HG02885 (cell line): ENCODE data around the gene CCL22.
A peak's percentile ranks its signal among the peaks of the same experiment; 100 is the strongest.

Experiments
- ATAC-seq: cut with Tn5 transposase; IDR thresholded peaks from one replicate; pipeline ENCODE4 v1.9.1; 2021; ENCODE audit warnings: mild to moderate bottlenecking; ENCODE audit not compliant: unreplicated experiment, poor library complexity

CCL22 gene

GRCh38 chr16:57345666-57346204 lies 12.8 kb upstream of the CCL22 start:
- ATAC-seq = no peak

GRCh38 chr16:57347858-57348257 lies 10.7 kb upstream of the CCL22 start:
- ATAC-seq = no peak

- ATAC-seq = no peak
These were observed 10.3 kb upstream of the CCL22 start for GRCh38 chr16:57348327-57348726.

DNA sequence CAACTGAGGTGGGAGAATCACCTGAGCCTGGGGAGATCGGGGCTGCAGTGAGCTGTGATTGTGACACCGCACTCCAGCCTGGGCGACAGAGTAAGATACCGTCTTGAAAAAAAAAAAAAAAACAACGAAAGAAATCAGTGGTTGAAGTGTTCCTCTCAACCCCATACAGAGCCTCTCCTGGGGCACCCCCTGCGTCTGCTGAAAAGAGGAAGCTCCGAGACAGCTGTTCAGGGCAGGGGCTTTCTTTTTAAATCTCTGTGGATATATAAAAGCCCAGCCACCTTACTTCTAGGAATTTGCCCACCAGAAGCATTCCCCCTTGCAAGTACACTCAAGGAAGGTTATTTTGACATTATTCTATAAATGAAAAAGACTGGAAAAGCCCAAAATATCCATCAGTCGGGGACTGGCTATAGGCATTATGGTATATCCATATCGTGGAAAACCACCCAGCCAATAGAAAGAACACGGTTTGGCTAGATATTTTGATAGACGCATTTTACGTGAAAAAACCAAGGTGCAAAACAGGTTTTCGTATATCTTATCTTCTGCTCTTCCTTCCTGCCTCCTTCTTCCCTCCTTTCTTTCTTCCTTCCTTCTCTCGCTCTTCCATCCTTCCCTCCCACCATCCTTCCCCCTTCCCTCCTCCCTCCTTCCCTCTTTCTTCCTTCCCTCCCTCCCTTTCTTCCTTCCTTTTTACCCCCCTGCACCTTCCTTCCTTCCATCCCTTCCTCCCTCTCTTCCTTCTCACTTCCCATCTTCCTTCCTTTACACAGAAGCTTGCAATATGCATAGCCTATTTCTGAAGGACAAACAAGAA lies 9.2 kb upstream of the CCL22 start:
- peak; percentile 94 for ATAC-seq

- no peak for ATAC-seq
These were observed 5.9 kb upstream of the CCL22 start for GRCh38 chr16:57352636-57353047.

DNA sequence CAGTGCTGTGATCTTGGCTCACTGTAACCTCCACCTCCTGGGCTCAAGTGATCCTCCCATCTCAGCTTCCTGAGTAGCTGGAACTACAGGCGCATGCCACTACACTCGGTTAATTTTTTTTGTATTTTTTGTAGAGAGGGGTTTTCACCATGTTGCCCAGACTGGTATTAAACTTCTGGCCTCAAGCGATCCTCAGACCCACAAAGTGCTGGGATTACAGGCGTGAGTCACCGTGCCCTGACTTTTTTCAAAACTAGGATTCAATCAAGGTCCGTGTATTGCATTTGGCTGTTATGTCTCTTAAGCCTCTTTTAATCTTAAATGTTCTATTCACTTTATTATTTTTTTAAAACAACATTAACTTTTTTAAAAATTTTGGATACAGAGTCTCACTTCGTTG lies 4.3 kb upstream of the CCL22 start:
- ATAC-seq = no peak

DNA sequence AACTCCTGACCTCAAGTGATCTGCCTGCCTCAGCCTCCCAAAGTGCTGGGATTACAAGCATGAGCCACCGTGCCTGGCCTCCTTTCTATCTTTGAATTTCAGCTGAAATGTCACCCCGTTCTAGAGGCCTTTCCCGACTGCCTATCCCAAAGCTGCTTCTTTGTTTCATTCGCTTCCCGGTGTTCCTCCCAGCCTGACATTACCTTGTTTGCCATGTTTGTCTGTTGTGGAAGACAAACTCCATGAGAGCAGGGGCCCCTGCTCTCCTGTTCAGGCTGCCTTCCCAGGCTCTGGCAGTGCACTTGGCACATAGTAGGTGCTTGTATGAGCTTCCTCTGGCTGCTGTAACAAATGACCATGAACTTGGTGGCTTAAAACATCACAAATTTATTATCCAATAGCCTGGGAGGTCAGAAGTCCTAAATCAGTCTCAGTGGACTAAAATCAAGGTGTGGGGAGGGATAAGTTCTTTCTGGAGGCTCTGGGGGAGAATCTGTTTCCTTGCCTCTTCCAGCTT lies 2.6 kb upstream of the CCL22 start:
- ATAC-seq = no peak

GRCh38 chr16:57356547-57356946 lies 2.0 kb upstream of the CCL22 start:
- ATAC-seq = no peak

- ATAC-seq = peak; percentile 64
These were observed 1.1 kb upstream of the CCL22 start for GRCh38 chr16:57357330-57358085.

- ATAC-seq = peak; percentile 8
These were observed 530 bp upstream of the CCL22 start for GRCh38 chr16:57358086-57358420.

DNA sequence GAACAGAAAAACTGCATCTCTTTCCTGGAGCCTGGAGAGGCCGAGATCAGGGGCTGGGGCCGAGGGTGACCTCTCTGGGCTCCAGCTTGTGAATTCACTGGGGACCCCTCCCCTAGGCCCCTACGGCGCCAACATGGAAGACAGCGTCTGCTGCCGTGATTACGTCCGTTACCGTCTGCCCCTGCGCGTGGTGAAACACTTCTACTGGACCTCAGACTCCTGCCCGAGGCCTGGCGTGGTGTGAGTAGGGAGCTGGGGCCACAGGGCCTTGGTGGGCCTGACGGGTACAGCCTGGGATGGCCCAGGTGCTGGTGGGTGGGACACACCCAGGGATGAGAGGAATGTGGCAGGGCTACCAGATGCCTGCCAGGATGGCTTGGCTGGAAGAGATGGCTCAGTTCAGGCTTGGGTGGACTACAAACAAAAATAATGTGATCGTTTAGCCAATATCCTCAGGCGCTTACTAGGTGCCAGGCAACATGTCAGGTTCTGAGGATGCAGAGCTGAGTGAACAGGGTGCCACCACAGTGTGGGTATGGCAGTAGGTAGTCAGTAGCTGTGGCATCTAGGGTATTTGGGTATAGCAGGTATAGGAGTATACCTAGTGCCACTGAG lies 1.8 kb downstream of the CCL22 start:
- no peak for ATAC-seq

- no peak for ATAC-seq
These were observed 2.8 kb downstream of the CCL22 start for GRCh38 chr16:57361404-57361803.

GRCh38 chr16:57364143-57364542 lies 5.6 kb downstream of the CCL22 start:
- no peak for ATAC-seq

DNA sequence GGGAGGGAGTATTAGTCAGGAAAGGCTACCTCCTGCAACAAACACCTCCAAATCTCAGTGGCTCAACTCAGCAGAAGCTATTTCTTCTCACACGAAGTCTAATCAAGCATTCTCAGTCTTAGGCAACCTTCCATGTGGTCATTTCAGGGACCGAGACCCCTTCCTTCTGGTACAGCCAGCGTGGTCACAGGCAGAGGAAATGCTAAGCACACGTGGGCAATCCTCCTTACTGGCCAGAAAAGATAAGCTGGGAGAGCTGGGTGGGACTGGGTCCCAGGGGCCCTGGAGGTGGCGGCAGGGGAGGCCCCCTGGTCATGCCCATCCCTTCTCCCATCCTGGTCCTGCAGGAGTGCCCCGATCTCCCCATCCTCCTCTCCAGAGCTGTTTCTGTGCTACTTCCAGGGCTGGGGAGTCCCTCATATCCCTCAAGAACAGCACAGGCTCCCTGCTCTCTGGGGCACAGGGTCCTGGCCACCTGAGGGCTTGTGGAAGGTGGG lies 8.0 kb downstream of the CCL22 start:
- ATAC-seq = no peak

GRCh38 chr16:57367116-57367752 lies 8.7 kb downstream of the CCL22 start:
- ATAC-seq = no peak

DNA sequence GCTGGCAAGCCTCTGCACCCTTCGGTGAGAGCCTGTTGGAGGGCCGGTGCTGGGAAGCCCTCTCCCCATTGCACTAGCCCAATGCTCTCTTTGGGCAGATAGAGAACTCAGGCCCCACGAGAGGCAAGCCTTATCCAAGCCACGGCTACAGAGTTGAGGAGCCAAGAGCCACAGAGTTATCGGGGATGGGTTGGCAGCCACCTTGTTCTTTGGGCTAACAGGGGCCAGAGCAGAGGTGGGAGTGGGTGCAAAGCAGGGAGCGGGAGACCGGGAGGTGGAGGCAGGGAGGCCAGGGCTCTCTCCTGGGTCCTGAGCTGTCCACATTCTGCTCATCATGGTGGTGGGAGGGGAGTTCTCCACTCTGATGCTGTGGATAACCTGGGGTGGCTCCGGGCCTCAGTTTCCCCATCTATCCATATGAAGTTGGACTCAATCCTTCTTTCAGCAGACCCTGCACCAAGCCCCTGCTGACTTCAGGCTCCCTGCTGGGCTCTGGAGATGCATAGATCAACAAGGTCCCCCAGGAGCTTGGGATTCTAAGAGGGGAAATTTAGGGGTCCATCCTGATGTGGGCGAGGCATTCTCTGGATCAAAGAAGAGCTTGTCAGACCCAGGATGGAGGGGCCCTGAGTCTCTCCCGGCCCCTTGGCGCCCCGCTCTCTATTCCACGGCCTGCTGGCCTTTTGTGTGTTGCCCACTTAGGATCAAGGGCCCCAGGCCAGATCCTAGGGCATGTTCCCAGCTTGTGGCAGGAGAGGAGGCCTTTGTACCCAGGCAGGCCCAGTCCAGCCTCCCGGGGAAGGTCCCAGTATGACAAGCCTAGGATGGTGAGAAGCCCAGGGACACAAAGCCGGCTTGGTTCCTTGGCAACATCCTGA lies 13.2 kb downstream of the CCL22 start:
- ATAC-seq = no peak

DNA sequence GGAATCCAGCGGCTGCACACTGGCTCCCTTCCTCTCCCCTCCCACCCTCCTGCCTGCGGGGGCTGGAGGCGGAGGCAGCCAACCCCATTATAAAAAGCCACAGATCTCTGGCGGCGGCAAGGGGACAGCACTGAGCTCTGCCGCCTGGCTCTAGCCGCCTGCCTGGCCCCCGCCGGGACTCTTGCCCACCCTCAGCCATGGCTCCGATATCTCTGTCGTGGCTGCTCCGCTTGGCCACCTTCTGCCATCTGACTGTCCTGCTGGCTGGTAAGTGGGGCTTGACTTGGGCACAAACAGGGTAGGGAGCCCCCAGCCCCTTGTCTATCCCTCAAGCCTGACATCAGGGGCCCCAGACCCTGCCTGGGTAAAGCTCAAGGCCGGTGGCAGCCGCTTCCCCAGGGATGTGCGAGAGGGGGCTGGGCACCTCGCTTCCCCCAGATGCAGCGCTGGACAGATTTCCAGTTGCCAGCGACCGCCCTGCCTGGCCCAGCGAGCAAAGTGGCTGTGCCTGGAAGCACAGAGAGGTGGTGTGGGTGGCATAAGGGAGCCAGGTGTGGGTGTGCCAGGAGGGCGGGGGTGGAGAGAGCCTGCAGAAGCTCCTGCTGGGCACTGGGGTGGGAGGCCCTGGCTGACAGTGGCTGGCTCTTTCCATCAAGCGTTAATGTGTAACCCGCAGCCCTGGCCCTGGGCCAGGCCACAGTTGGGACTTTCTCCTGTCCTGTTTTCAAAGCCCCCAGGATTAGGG lies 14.0 kb downstream of the CCL22 start, which contains the start of gene CX3CL1:
Gene CX3CL1 (plus strand): TSS at position 119 of the 745 bp plus-strand sequence. CDS start 79 bp downstream, at position 198.
- no peak for ATAC-seq

DNA sequence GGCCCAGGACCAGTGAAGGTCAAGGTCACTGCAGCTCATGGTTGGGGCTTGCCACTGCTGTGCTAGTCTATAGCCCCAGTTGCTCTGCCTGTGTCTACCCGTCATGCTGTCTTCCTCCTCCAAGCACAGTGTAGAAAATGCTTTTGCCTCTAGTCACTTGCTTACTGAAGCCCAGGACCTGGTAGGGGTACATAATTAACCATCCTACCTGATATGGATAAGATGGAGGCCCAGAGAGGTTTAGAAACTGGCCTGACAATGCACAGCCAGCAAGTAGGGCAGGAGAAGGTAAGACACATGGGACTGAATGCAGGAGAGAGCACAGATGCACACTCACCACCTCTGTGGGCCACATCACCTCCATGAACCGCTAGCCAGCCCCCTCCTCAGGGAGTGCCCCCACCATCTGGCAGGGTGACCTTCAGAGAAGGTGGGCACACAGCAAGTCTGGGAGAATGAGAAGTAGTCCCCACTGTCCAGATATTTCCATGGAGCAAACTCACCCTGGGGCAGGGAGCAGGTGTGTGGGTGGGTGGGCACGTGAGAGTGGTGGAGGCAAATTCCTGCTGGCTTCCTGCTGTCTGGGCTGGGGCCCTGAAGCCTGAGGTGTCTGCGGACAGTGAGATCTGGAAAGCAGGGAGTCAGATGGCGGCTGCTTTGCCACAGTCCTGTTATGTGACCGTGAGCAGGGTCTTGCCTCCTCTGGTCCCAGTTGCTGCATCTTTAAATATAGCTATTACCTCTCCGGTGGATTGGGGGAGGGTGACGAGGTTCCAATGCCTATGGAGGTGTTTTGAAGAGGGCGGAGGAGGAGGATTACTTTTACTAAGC lies 14.7 kb downstream of the CCL22 start:
- no peak for ATAC-seq
